ENCODE results near the gene NDUFS3.

DNA sequence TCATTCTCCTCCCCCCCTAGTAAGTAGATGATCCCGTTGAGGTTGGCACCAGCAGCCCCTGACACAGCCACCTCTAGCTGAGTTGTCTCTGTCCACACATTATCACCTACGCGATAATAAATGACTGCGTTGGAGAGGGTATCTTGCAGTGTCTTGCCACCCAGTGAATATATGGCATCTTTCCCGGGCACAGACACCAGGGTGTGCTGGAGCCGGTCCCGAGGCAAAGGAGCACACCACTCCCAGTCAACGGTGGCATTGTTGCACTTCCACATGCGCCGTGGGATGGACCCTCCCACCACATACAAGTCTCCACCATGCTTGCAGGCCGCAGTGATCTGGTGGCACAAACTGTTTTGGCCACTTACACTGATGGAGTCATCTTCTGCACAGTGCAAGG lies 5.6 kb upstream of the NDUFS3 start:
- TF ChIP-seq, protein P1, sequence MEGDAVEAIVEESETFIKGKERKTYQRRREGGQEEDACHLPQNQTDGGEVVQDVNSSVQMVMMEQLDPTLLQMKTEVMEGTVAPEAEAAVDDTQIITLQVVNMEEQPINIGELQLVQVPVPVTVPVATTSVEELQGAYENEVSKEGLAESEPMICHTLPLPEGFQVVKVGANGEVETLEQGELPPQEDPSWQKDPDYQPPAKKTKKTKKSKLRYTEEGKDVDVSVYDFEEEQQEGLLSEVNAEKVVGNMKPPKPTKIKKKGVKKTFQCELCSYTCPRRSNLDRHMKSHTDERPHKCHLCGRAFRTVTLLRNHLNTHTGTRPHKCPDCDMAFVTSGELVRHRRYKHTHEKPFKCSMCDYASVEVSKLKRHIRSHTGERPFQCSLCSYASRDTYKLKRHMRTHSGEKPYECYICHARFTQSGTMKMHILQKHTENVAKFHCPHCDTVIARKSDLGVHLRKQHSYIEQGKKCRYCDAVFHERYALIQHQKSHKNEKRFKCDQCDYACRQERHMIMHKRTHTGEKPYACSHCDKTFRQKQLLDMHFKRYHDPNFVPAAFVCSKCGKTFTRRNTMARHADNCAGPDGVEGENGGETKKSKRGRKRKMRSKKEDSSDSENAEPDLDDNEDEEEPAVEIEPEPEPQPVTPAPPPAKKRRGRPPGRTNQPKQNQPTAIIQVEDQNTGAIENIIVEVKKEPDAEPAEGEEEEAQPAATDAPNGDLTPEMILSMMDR (conservative IDR thresholded peaks at IDR 0.05 in 1 of 2, IDR thresholded peaks at IDR 0.05 in 1 of 2; ENCODE audit: extremely low read depth in 1 of 2, insufficient read depth in 1 of 2, low read depth in 1 of 2, low read length in 2 of 2), result no peak
- TF ChIP-seq EZH2 (IDR thresholded peaks at IDR 0.05; ENCODE audit: borderline replicate concordance, low read length), result no peak
